SHP77 treated with DMSO at 0.1 percent for 48 hours (cell line): Measurements from ENCODE around the gene VSTM2L.

Experiments used
- DNase-seq: peaks from one replicate; lab custom pipeline; 2025; lab: John Stamatoyannopoulos, UW

The VSTM2L gene

DNA sequence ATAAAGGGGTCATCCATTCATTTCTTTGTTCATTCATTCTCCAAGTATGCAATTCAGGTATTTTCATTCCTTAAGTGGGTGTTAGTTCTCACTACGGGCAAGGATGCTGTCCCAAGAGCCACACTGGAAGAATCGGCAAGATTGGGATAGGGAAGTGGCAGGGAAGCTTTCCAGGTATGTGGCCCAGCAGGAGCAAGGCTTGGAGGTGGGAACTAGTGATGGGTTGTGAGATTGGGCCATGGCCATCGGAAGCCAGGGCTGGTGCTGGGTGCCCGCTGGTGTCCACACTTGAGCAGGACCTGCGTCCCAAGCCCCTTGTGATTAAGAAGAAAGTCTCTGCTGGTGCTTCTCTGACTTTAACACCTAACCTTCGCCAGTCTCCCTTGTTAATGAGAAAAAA, 15.1 kb downstream of the VSTM2L start:
- DNase-seq: no peak

GRCh38 chr20:37919389-37920040, 16.6 kb downstream of the VSTM2L start:
- no peak for DNase-seq

DNA sequence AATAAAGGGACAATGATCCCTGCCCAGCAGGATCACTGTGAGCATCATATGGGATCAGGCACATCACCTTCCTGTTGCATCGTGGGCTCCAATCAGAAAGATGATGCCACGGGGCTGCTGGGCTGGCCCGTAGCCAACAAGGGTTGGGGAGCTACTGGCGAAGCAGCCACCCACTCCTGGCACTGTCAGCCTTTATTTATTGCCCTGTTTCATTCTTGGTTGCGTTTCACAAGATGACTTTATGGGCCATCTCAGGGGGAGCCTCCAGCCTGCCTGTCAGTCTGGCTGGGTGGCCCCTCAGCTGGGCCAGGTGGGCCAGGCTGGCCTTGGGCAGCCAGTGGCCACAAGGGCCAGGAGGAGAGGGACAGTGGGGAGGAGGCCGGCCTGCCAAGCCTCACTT, 17.3 kb downstream of the VSTM2L start:
- no peak for DNase-seq

- DNase-seq: no peak
Measured at GRCh38 chr20:37920679-37921322, 17.9 kb downstream of the VSTM2L start.

DNA sequence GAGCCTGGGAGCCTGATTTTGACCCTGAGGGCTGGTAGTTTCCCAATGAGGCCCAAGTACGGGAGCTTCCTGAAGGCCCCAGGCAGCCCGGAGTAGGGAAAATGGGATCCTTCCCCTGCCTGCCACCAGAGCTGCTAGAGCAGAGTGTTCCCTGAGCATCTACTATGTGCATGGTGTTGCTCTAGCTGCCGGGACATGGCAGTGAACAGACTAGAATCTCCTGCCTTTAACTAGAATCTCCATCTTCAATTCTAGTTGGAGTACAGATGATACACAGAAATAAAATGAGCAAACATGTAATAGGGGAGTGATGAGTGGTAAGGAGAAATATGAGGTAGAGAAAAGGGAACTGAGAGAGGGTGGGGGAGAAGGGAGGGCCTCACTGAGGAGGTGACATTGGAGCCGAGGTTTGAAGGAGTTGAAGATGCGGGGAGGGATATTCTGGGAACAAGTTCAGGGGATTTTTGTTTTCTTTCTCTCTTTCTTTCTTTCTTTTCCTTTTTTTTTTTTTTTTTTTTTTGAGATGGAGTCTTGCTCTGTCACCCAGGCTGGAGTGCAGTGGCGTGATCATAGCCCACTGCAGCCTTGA, 18.5 kb downstream of the VSTM2L start:
- DNase-seq: no peak

GRCh38 chr20:37922016-37922415, 19.1 kb downstream of the VSTM2L start:
- DNase-seq: no peak

GRCh38 chr20:37925265-37926165, 22.6 kb downstream of the VSTM2L start:
- DNase-seq: no peak

- DNase-seq: no peak
Measured at GRCh38 chr20:37926612-37927011, 23.7 kb downstream of the VSTM2L start.

- no peak for DNase-seq
Measured at GRCh38 chr20:37927410-37928095, 24.6 kb downstream of the VSTM2L start.

- DNase-seq: no peak
Measured at GRCh38 chr20:37928996-37929682, 26.2 kb downstream of the VSTM2L start.

DNA sequence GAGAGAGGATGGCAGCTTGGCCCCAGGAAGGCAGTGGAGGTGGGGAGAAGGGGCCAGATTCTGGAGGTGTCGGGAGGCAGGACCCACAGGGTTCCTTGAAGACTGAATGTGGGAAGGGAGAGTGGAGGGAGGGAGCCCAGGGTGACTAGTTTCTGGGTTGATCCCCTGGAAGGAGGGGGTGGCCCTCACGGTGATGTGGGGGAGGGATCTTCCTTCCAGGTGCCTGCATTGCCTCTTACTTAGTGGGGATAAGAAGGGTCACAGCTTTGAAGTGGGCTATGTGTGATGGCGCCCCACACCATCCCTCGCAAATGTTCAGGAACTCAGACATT, 26.7 kb downstream of the VSTM2L start:
- no peak for DNase-seq

DNA sequence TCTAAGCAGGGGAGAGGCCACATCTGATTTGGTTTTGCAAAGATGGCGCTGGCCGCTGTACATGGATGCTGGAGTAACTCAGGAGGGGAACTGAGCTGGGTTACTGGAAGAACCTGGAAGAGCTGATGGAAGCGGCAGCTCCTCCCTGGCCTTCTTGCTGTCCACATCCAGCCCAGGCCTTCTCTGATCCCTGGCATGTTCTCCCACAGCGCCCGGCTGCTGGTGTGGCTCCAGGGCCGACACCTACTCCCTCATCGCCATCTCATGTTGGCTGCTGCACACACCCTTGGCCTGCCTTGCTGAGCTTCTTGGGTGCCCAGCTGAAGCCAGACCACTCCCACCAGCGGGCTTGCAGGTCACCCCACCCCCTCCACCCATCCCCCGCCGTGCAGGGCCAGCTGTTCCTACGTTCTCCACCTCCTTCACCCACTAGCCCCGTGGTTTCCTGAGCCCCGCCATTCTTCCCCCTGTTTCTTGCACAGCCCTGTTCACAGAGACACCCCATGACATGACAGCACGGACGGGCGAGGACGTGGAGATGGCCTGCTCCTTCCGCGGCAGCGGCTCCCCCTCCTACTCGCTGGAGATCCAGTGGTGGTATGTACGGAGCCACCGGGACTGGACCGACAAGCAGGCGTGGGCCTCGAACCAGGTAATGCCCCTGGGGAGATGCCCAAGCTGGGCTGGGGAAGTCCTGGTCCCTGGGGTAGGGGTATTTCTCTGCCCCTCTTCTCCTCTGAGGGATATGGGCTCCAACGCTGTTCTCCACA, 28.4 kb downstream of the VSTM2L start:
- DNase-seq: no peak

GRCh38 chr20:37932074-37932473, 29.1 kb downstream of the VSTM2L start:
- no peak for DNase-seq

DNA sequence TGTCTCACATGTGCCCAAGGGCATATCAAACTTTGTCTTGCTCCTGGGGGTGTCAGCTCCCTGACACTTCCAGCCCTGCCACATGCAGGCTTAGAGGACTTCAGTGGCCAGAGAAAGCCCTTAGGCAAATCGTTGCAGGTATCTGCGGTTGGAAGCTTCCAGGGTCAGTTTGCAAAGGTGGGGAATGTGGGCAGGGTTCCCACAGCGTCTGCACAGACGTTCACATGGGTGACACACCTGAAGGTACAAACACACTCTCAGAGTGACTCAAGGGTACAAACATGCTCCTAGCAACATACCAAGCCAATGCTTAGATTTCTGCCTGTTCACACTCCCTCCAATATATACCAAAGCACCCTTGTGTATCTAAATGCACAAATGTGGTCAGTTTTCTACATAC, 30.0 kb downstream of the VSTM2L start:
- DNase-seq: no peak

DNA sequence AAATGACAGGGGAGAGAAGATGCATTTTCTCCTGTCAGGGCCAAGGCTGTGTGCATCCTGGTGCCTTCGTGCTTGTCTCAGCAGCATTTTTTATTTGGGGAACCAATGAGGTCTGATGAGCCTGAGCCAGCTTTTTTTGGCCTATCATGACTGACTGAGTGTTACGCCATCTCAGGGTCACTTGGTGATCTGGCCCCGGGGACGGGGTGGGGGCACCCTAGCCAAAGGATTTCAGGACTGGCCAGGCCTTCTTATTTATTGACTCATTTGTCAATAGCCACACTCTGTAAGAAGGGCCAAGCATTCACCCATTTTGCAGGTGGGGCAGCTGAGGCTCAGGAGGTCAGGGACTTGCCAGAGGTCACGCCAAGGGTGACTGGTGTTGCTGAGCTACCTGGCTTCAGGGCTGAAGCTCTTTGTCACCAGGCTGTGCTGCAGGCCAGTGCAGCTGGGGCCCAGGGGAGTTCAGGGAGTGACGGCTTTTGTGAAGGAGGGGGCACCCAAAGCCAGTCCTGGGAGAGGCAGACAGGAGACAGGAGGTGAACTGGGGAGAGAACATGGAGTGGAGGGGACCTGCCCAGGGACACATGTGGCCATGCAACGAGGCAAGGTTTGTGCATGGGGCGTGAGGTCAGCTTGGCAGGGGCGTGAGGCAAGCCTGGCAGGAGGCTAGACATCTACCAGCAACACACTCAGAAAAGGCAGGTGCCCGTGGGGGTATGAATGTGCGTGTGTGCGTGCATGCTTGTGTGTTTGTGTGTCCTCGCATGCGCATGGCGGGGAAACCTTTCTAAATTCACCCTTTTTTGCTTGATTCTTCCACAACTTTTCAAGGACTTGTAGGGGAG, 31.1 kb downstream of the VSTM2L start:
- DNase-seq: no peak

DNA sequence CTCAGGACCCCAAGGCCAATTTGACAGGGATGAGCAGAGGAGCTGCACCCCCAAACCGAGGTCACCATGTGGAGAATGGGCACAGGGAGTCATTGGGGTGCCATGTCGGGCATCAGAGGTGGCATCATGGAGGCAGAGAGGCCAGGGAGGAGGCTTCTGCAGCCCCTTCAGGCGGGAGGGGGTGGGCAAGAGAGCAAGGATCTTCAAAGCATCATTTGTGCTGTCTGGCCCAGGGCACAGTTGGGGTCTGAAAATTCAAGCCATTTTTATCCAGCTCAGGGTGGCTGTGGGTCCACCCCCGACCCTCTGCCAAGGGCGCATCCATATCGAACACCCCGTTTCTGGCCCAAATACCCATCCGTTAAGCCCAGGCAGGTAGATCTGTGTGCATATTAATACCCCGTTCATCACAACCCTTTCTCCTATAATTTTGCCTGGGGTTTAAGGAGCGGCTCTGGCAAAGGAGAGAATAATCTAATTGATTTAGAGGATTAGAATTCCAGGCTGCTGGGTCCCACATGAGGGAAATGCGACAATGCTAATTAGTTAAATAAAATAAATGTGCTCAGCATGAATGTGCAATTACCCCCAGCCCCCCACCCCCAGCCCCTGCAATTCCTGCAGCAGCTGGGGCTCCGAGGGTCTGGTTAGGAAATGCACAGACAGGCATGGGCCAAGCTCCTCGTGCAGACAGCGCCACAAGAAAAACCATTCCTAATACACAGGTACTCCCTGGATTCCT, 31.9 kb downstream of the VSTM2L start:
- DNase-seq: no peak

- DNase-seq: no peak
Measured at GRCh38 chr20:37935435-37935834, 32.5 kb downstream of the VSTM2L start.

DNA sequence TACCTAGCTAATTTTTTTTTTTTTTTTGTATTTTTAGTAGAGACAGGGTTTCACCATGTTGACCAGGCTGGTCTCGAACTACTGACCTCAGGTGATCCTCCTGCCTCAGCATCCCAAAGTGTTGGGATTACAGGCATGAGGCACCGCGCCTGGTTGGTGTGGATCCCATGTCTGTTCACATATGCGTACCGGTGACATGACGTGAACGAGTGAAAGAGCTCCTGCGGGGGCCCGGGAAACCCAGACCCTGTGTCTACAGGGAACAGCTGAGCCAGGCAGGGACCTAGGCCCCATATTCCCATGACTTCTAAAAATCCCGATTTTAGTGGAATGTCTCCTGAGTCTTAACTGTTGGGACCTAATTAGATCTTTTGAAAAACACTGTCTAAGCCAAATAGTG, 33.1 kb downstream of the VSTM2L start:
- no peak for DNase-seq

GRCh38 chr20:37936451-37936850, 33.5 kb downstream of the VSTM2L start:
- no peak for DNase-seq
